PFSK-1 (cell line): ENCODE data around the gene HDDC3.

ENCODE experiments used
- POLR2AphosphoS5 ChIP-seq: IDR thresholded peaks from 2 replicates; pipeline ENCODE4 v1.6.1; 2012; ENCODE audit warnings: low read depth, mild to moderate bottlenecking, control low read depth, low read length, moderate library complexity
- REST ChIP-seq, 2 experiments: IDR thresholded peaks; 2 replicates each; pipeline versions ENCODE4 v1.6.1 to v1.8.0; 2011 to 2012; ENCODE audit warnings: low read depth in 2 of 2, low read length in 2 of 2, control low read depth in 1 of 2, inconsistent platforms in 1 of 2, mild to moderate bottlenecking in 1 of 2, moderate library complexity in 1 of 2; ENCODE audit not compliant: insufficient read depth in 1 of 2
- SIN3A ChIP-seq: IDR thresholded peaks from 2 replicates; pipeline ENCODE4 v1.6.1; 2012; ENCODE audit warnings: mild to moderate bottlenecking, low read length, moderate library complexity, borderline replicate concordance; ENCODE audit not compliant: insufficient read depth
- TAF1 ChIP-seq: IDR thresholded peaks from 2 replicates; pipeline ENCODE4 v1.6.1; 2012; ENCODE audit warnings: low read length, control low read depth, borderline replicate concordance; ENCODE audit not compliant: insufficient read depth

- TF ChIP-seq POLR2AphosphoS5 (no peak), TAF1 (no peak), REST (IDR thresholded peaks at IDR 0.05; ENCODE audit: insufficient read depth in 1 of 2, low read depth in 2 of 2, low read length in 2 of 2) (no peak), SIN3A (no peak)
Measured at GRCh38 chr15:90889736-90890456, 42.5 kb downstream of the HDDC3 start.
